Thyroid gland (tissue), 4 donors: Measurements from ENCODE around the gene GNG3.

Source experiments
- CTCF ChIP-seq, 6 experiments: fragments of 200-600 bp in 3 of 6; fragments of 450-650 bp in 3 of 6; sonication (generic) in 3 of 6; IDR thresholded peaks; one replicate each; pipeline ENCODE4 v1.5.1; 2016 to 2019; ENCODE audit warnings: antibody characterized with exemption in 6 of 6, mild to moderate bottlenecking in 2 of 6, inconsistent platforms in 1 of 6, moderate library complexity in 1 of 6
- POLR2A ChIP-seq, 2 donors: fragments of 450-650 bp; IDR thresholded peaks; one replicate each; pipeline ENCODE4 v1.6.1; 2017; ENCODE audit warnings: antibody characterized with exemption in 2 of 2, mild to moderate bottlenecking in 2 of 2, moderate library complexity in 1 of 2

GRCh38 chr11:62710001-62710345 is 2.5 kb downstream of the GNG3 start:
- TF ChIP-seq CTCF (IDR thresholded peaks at IDR 0.05) (no peak), POLR2A (IDR thresholded peaks at IDR 0.05) (no peak)
